ENCODE measurements around the gene TRIM24. TPM values are rescaled to one million over a fixed set of nuclear protein-coding genes. Genes with fewer than 3 reads are reported as not detected.

The TRIM24 gene
- total RNA-seq, 1 experiment from 2014 or later = 28.4 TPM

DNA sequence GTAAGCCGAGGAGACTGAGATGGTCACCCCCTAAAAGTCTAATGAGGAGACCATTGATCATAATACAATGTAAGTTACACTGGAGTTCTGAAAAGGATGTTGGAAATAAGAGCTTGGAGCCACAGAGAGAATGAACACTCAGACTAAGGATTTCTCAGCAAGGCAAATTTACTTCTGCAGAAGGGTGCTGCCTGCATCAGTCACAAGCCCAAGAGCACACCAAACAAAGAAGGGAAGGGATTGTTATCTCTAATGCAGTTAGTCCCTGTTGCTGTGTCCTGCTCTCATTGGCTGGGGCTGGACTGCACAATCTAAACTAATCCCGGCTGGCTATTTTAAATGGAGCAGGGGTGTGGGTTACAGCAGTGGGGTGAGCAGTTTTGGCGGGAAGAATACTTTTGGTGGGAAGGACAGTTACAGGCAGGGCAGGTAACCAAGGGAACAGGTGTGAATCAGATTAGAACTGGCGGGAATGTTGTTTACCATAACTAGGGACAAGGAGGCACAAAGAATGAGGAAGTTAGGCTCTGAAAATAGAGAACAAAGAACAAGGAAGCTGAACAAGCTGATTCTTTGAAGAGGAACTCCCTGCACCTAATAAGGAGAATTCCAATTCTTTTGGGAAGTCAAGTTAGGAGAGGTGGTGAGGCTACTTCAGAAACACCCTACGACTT, 30.3 kb upstream of the TRIM24 start:
- intact Hi-C loops (cut with micrococcal nuclease; ENCODE audit: unreplicated experiment) (no loop called here), in situ Hi-C loops (cut with HindIII; ENCODE audit: low pct_unique_long_range_greater_than_20kb, low sequenced_read_pairs) (no loop called here)
- Histone ChIP-seq H3K4me1 (ENCODE audit: control insufficient read depth, insufficient read depth, low read length) (no peaks in the 10 kb centered on the region), H3K27ac (ENCODE audit: low read length) (no peak overlapping the region), H3K36me3 (ENCODE audit: control insufficient read depth, insufficient read depth, low read length) (no peaks in the 10 kb centered on the region), H3K4me3 (ENCODE audit: low read depth in 2 of 2, low read length in 2 of 2) (no peak overlapping the region), H3K9me3 (ENCODE audit: control insufficient read depth, insufficient read depth, low read depth, low read length) (peaks cover 3% of the 10 kb centered on the region; the same call in 1 of the 2 replicates), H3K27me3 (ENCODE audit: control insufficient read depth, insufficient read depth, low read length) (no peaks in the 10 kb centered on the region)
- no TSS peak for BruUV-seq (replicated peaks)
- TF ChIP-seq POLR2AphosphoS5 (IDR thresholded peaks at IDR 0.05; ENCODE audit: low read depth, low read length) = no peak
- no peak for TF ChIP-seq SIN3A (IDR thresholded peaks at IDR 0.05; ENCODE audit: borderline replicate concordance, insufficient read depth, low read depth, low read length)
- no peak for TF ChIP-seq REST (IDR thresholded peaks at IDR 0.05; ENCODE audit: insufficient read depth in 1 of 2, low read depth in 2 of 2, low read length in 1 of 2)
- TF ChIP-seq, protein P1, sequence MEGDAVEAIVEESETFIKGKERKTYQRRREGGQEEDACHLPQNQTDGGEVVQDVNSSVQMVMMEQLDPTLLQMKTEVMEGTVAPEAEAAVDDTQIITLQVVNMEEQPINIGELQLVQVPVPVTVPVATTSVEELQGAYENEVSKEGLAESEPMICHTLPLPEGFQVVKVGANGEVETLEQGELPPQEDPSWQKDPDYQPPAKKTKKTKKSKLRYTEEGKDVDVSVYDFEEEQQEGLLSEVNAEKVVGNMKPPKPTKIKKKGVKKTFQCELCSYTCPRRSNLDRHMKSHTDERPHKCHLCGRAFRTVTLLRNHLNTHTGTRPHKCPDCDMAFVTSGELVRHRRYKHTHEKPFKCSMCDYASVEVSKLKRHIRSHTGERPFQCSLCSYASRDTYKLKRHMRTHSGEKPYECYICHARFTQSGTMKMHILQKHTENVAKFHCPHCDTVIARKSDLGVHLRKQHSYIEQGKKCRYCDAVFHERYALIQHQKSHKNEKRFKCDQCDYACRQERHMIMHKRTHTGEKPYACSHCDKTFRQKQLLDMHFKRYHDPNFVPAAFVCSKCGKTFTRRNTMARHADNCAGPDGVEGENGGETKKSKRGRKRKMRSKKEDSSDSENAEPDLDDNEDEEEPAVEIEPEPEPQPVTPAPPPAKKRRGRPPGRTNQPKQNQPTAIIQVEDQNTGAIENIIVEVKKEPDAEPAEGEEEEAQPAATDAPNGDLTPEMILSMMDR (IDR thresholded peaks at IDR 0.05) = no peak
- no peak for TF ChIP-seq TCF7L2 (IDR thresholded peaks at IDR 0.05; ENCODE audit: low read depth, low read length)
- ChIA-PET POLR2A (no interaction called here), CTCF (no interaction called here)
- ATAC-seq (no peak), DNase-seq (ENCODE audit: low read depth, low spot score) (no peak)

GRCh38 chr7:138431517-138431916, 28.5 kb upstream of the TRIM24 start:
- Histone ChIP-seq H3K27ac (ENCODE audit: low read length) (no peak overlapping the region), H3K9me3 (ENCODE audit: control insufficient read depth, insufficient read depth, low read depth, low read length) (peaks cover 3% of the 10 kb centered on the region; the same call in 1 of the 2 replicates), H3K4me1 (ENCODE audit: control insufficient read depth, insufficient read depth, low read length) (no peaks in the 10 kb centered on the region), H3K27me3 (ENCODE audit: control insufficient read depth, insufficient read depth, low read length) (no peaks in the 10 kb centered on the region), H3K4me3 (ENCODE audit: low read depth in 2 of 2, low read length in 2 of 2) (no peak overlapping the region), H3K36me3 (ENCODE audit: control insufficient read depth, insufficient read depth, low read length) (no peaks in the 10 kb centered on the region)
- no TSS peak for BruUV-seq (replicated peaks)
- ChIA-PET CTCF (interaction anchor here (0.5 kb wide), 1 partner anchor 17 kb away, joined by 4 read pairs; no protein-coding TSS in a partner anchor), POLR2A (interaction anchor here (0.6 kb wide), 1 partner anchor 1123 kb away, joined by 3 read pairs; no protein-coding TSS in a partner anchor)
- ATAC-seq = no peak
- in situ Hi-C loops (cut with HindIII; ENCODE audit: low pct_unique_long_range_greater_than_20kb, low sequenced_read_pairs) (no loop called here), intact Hi-C loops (cut with micrococcal nuclease; ENCODE audit: unreplicated experiment) (no loop called here)
- no peak for DNase-seq (ENCODE audit: low read depth, low spot score)
- TF ChIP-seq, protein P1 (IDR thresholded peaks at IDR 0.05) = no peak
- TF ChIP-seq SIN3A (IDR thresholded peaks at IDR 0.05; ENCODE audit: borderline replicate concordance, insufficient read depth, low read depth, low read length) = no peak
- no peak for TF ChIP-seq POLR2AphosphoS5 (IDR thresholded peaks at IDR 0.05; ENCODE audit: low read depth, low read length)
- no peak for TF ChIP-seq REST (IDR thresholded peaks at IDR 0.05; ENCODE audit: insufficient read depth in 1 of 2, low read depth in 2 of 2, low read length in 1 of 2)
- no peak for TF ChIP-seq TCF7L2 (IDR thresholded peaks at IDR 0.05; ENCODE audit: low read depth, low read length)

Data from Panc1 (cell line).